Activated CD8-positive, alpha-beta memory T cell treated with anti-CD3 and anti-CD28 coated beads, Interleukin-2, amount 10 ng/mL, durations not matched to agents 7 days and 5 days (primary cell): Measurements from ENCODE around the gene KIAA1958. TPM values are rescaled to one million over a fixed set of nuclear protein-coding genes. Genes with fewer than 3 reads are reported as not detected.

ENCODE experiments used
- ATAC-seq: fragments of 150-1000 bp; cut with Tn5 transposase; one replicate; pipeline ENCODE4 v1.10.0; 2021; ENCODE audit warnings: moderate library complexity
- CTCF ChIA-PET: fragments of 350-600 bp; sonication (Branson Sonifier 250); formaldehyde crosslinking; loops from one replicate; lab custom pipeline; 2021; ENCODE audit warnings: antibody characterized with exemption; lab: Charles Lee
- DNase-seq: peaks from one replicate; pipeline ENCODE4 v3.0.0-alpha.2; 2020
- H3K27ac Mint-ChIP-seq: one replicate; pipeline ENCODE4 v1.8.0; 2021; ENCODE audit warnings: mild to moderate bottlenecking, mixed read lengths
- H3K27me3 Mint-ChIP-seq: one replicate; pipeline ENCODE4 v1.8.0; 2021; ENCODE audit warnings: mixed read lengths
- H3K36me3 Mint-ChIP-seq: one replicate; pipeline ENCODE4 v1.8.0; 2021; ENCODE audit warnings: mild to moderate bottlenecking, mixed read lengths
- H3K4me1 Mint-ChIP-seq: one replicate; pipeline ENCODE4 v1.8.0; 2021; ENCODE audit warnings: mixed read lengths
- H3K4me3 Mint-ChIP-seq: one replicate; pipeline ENCODE4 v1.8.0; 2021; ENCODE audit warnings: mild to moderate bottlenecking, moderate library complexity, mixed read lengths
- H3K9me3 Mint-ChIP-seq: one replicate; pipeline ENCODE4 v1.8.0; 2022; ENCODE audit warnings: low read depth, mixed read lengths
- total RNA-seq, 2 experiments: library from RNA; stranded (reverse); gene quantifications; one replicate each; pipeline ENCODE4 v1.2.3, GENCODE V29; 2021

The KIAA1958 gene, protein sequence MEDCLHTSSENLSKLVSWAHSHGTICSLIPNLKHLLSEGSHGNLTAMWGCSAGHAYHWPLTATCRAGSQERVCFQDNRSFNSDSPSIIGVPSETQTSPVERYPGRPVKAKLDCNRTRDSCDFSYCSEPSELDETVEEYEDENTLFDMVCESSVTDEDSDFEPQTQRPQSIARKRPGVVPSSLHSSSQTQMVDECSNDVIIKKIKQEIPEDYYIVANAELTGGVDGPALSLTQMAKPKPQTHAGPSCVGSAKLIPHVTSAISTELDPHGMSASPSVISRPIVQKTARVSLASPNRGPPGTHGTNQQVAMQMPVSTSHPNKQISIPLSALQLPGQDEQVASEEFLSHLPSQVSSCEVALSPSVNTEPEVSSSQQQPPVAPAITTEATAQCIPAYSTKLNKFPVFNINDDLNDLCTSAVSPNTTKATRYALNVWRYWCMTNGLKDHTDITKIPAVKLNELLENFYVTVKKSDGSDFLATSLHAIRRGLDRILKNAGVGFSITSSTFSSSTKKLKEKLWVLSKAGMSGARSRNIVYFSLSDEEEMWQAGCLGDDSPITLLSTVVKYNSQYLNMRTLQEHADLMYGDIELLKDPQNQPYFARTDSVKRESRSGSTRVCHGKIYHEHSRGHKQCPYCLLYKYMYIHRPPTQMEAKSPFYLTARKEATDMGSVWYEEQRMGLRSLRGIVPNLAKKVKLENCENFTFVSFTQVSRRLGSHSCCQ
- total RNA-seq = 10 to 100 TPM in 1 of 2 experiments, 1 to 10 TPM in 1; 7.1 to 11.6 TPM

DNA sequence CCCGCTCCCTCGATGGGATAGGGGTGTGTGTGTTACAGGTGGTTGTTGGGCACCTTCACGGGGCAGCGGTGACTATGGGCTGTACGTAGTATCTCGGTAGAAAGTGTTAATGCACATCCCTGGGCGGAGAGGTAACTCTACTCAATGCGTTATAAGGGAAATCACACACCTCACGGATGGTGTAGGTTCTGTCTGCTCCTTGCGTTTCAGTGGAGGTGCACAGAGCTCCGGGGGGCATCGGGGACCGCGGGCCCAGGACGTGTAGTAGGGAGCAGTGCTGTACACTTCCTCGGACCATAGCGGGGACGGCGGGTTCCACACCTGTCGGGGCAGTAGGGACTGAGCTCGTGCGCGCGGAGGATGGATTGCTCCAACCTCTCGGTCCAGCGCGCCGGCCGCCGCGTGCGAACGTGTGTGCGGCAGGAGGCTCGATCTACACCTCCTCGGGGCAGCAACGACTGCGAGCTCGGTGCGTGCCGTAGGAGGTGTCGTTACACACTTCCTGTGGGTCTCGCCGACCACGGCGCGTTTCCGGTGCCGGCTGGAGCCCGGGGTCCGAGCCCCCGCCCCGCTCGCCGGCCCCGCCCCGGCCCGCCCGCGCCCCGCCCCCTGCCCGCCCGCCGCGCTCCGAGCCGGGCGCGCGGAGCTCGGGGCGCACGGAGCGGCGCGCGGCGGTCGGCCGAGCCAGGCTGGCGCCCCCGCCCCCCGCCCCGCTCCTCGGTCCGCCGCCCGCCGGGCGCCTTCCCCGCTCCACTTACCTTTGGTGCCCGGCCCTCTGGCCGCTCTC, at the start of gene KIAA1958:
KIAA1958 (plus strand) TSS at position 607 of the 787 bp plus-strand sequence. CDS start 87,254 bp downstream, outside the sequence.
- Mint-ChIP-seq H3K27me3 (no peaks in the 10 kb centered on the region), H3K4me1 (peaks cover 30% of the 10 kb centered on the region), H3K36me3 (peaks cover 10% of the 10 kb centered on the region), H3K9me3 (no peaks in the 10 kb centered on the region), H3K27ac (peak within 1 kb of the TSS; percentile 90), H3K4me3 (peak within 1 kb of the TSS; percentile 95)
- ATAC-seq = peak; percentile 96
- CTCF ChIA-PET = interaction anchor here (1.0 to 2.7 kb wide), 4 partner anchors 10 to 232 kb away, joined by 4 to 11 read pairs (median 6); partner anchors contain the start of genes HSDL2 and INIP
- DNase-seq = peak; percentile 94

DNA sequence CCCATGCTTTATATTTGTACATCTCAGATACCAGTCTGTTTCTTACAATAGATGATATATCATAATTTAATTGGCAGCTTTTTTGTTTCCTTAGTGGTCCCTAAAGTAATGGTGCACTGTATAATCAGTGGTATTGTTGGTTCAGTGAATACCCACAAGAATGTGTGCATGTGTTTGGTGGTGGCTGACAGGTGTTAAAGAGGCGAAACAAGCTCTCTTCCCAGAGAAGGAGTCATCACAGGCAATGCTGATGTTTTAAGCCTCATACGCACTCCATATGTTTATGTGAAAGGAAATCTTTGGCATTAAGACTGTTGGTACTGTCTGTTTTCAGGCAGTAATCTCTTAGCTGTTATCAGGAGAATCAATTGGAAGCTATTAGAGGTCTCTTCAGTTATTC, 49.2 kb upstream of the KIAA1958 start:
- ATAC-seq (no peak), DNase-seq (no peak)
- Mint-ChIP-seq H3K36me3 (peaks cover 7% of the 10 kb centered on the region), H3K4me1 (no peaks in the 10 kb centered on the region), H3K4me3 (no peak overlapping the region), H3K27ac (no peak overlapping the region), H3K9me3 (no peaks in the 10 kb centered on the region), H3K27me3 (no peaks in the 10 kb centered on the region)
- CTCF ChIA-PET = interaction anchor here (0.8 kb wide), 1 partner anchor 355 kb away, joined by 3 read pairs; no protein-coding TSS in a partner anchor

DNA sequence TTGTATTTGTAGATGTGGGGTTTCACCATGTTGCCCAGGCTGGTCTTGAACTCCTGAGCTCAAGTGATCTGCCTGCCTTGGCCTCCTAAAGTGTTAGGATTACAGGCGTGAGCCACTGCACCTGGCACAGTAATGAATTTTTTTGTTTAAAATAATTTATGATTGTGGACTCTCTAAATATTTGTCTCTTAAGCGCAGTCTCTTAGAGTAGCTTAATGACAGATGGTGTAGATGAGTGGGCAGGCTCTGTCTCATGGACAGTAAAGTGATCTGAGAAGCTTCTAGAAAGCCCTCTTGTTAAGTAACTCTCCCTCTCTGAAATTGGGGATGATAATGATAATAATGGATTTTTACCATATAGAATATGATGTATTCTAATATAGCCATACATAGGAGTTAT, 47.5 kb upstream of the KIAA1958 start:
- ATAC-seq (no peak), DNase-seq (no peak)
- Mint-ChIP-seq H3K36me3 (peaks cover 4% of the 10 kb centered on the region), H3K27me3 (no peaks in the 10 kb centered on the region), H3K4me3 (no peak overlapping the region), H3K9me3 (no peaks in the 10 kb centered on the region), H3K27ac (no peak overlapping the region), H3K4me1 (no peaks in the 10 kb centered on the region)
- CTCF ChIA-PET = interaction anchor here (0.6 to 1.0 kb wide), 2 partner anchors 9 to 354 kb away, joined by 3 to 4 read pairs; no protein-coding TSS in a partner anchor

DNA sequence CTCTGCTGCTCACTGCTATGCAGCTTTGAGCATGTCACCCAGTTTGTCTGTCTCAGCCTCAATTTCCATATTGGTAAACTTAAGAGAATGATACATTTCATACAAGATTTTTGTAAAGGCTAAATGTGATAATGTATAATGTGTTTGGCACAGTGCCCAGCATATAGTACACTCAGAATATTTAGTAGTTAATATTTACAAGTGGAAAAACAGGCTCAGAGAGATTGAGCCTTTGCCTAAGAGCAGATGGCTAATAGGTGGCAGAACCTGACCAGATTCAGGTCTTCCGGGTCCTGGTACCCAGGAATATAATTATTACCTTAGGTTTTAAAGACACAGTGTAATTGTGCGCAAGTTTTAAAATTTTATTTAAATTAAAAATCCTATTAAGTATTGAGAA, 46.8 kb upstream of the KIAA1958 start:
- CTCF ChIA-PET = interaction anchor here (0.6 kb wide), 1 partner anchor 9 kb away, joined by 4 read pairs; no protein-coding TSS in a partner anchor
- Mint-ChIP-seq H3K4me1 (no peaks in the 10 kb centered on the region), H3K36me3 (peaks cover 4% of the 10 kb centered on the region), H3K4me3 (no peak overlapping the region), H3K27me3 (no peaks in the 10 kb centered on the region), H3K27ac (no peak overlapping the region), H3K9me3 (no peaks in the 10 kb centered on the region)
- DNase-seq = no peak
- ATAC-seq = no peak

DNA sequence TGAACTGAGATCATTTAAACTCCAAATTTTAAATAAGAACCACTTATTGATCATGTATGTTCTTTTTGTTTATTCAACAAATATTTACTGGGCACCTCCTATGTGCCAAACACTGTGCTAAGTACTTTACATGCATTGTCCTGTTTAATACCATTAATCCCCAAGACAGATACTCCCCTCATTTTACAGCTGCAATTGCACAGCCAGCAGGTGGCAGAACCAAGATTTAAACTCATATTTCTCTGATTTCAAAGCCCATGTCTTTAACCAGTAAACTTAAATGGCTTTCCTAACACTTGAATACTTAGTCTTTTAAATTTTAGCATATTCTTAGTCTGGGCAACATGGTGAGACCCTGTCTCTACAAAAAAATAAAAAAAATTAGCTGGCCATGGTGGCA, 43.4 kb upstream of the KIAA1958 start:
- Mint-ChIP-seq H3K9me3 (no peaks in the 10 kb centered on the region), H3K4me3 (no peak overlapping the region), H3K36me3 (peaks cover 4% of the 10 kb centered on the region), H3K27me3 (no peaks in the 10 kb centered on the region), H3K27ac (no peak overlapping the region), H3K4me1 (peaks cover 2% of the 10 kb centered on the region)
- ATAC-seq (peak; percentile 68), DNase-seq (no peak)
- CTCF ChIA-PET = interaction anchor here (0.6 to 4.4 kb wide), 12 partner anchors 8 to 1096 kb away, joined by 3 to 25 read pairs (median 4); partner anchors contain the start of genes INIP and KIAA1958

DNA sequence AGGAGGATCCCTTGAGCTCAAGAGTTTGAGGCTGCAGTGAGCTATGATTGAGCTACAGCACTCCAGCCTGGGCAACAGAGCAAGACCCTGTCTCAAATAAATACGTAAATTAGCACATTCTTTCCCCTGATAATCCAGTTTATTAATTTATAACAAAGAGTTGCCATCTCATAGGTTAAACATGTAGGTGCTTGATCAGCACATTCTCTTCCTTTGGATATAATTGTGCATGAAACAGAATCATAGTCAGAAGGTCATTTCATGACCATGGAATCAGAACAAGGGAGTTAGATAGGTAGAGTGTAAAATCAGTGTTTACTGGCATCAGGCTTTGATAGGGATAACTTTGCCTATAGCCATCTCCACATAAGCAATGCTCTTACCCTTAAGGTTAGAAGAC, 43.0 kb upstream of the KIAA1958 start:
- H3K4me3 Mint-ChIP-seq = no peak overlapping the region
- CTCF ChIA-PET = interaction anchor here (0.6 to 4.4 kb wide), 14 partner anchors 9 to 1097 kb away, joined by 3 to 25 read pairs (median 3); partner anchors contain the start of genes HSDL2, INIP and KIAA1958
- ATAC-seq = no peak
- H3K4me1 Mint-ChIP-seq = peaks cover 2% of the 10 kb centered on the region
- H3K27me3 Mint-ChIP-seq = no peaks in the 10 kb centered on the region
- no peak overlapping the region for H3K27ac Mint-ChIP-seq
- H3K9me3 Mint-ChIP-seq = no peaks in the 10 kb centered on the region
- no peak for DNase-seq
- H3K36me3 Mint-ChIP-seq = peaks cover 4% of the 10 kb centered on the region

DNA sequence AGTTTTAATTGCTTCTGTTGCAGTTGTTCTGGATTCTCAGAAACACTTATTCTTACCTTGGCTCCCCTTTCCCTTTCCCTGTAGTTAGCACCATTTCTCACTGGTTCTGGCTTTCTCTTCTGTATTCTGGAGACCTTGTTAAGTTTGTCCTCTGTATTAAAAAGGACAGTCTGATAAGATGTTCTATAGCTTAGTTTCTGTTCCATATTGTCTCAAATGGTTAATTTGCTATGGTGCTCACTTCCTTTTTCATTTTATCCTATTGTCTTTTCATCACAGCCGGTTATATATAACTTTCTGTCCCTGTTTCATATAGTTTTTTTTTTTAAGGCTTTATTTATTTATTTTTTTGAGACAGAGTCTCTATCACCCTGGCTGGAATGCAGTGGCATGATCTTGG, 41.4 kb upstream of the KIAA1958 start:
- DNase-seq = no peak
- Mint-ChIP-seq H3K9me3 (no peaks in the 10 kb centered on the region), H3K4me1 (peaks cover 2% of the 10 kb centered on the region), H3K36me3 (peaks cover 4% of the 10 kb centered on the region), H3K27me3 (no peaks in the 10 kb centered on the region), H3K27ac (no peak overlapping the region), H3K4me3 (no peak overlapping the region)
- CTCF ChIA-PET = interaction anchor here (0.6 to 4.4 kb wide), 5 partner anchors 40 to 348 kb away, joined by 3 to 25 read pairs (median 4); partner anchors contain the start of gene INIP
- ATAC-seq = no peak

DNA sequence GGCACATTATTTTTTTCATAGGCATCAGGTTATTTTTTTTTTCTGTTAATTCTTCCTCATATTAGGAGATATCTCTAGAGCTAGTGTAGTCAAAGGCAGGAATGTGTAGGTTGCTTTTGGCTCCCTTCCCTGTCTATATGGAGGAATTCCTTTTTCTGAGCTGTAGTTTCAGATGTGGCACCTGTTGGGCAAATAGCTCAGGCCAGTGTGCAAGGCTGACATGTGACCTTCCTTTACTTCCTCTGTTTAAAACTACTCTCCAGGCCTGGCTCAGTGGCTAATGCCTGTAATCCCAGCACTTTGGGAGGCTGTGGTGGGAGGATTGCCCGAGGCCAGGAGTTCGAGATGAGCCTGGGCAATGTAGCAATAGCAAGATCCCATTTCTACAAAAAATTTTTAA, 40.5 kb upstream of the KIAA1958 start:
- CTCF ChIA-PET = interaction anchor here (1.3 to 4.4 kb wide), 3 partner anchors 271 to 374 kb away, joined by 3 to 25 read pairs (median 4); partner anchors contain the start of gene INIP
- no peaks in the 10 kb centered on the region for H3K9me3 Mint-ChIP-seq
- peaks cover 4% of the 10 kb centered on the region for H3K4me1 Mint-ChIP-seq
- H3K36me3 Mint-ChIP-seq = peaks cover 2% of the 10 kb centered on the region
- no peak for ATAC-seq
- no peak overlapping the region for H3K4me3 Mint-ChIP-seq
- no peaks in the 10 kb centered on the region for H3K27me3 Mint-ChIP-seq
- no peak for DNase-seq
- H3K27ac Mint-ChIP-seq = no peak overlapping the region

DNA sequence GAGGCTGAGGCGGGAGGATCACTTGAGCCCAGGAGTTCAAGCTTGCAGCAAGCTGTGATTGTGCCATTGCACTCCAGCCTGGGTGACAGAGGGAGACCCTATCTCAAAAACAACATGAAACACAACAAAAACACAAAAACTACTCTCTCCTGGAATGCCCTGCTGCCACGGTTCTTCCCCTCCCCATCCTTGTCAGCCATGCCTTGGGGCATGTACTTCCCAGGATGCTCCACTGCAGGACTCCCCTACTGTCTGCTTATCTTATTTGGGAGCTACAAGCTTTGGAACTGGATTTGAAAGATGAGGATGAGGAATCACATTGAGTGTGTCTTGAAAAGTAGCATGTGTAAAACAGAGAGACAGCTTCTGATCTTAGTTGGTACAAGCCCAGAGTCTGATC, 40.1 kb upstream of the KIAA1958 start:
- no peak overlapping the region for H3K4me3 Mint-ChIP-seq
- H3K27ac Mint-ChIP-seq = no peak overlapping the region
- no peaks in the 10 kb centered on the region for H3K36me3 Mint-ChIP-seq
- H3K4me1 Mint-ChIP-seq = peaks cover 8% of the 10 kb centered on the region
- H3K9me3 Mint-ChIP-seq = no peaks in the 10 kb centered on the region
- no peaks in the 10 kb centered on the region for H3K27me3 Mint-ChIP-seq
- DNase-seq (no peak), ATAC-seq (no peak)
- CTCF ChIA-PET = interaction anchor here (1.3 to 4.4 kb wide), 2 partner anchors 271 to 373 kb away, joined by 3 to 25 read pairs; partner anchors contain the start of gene INIP

DNA sequence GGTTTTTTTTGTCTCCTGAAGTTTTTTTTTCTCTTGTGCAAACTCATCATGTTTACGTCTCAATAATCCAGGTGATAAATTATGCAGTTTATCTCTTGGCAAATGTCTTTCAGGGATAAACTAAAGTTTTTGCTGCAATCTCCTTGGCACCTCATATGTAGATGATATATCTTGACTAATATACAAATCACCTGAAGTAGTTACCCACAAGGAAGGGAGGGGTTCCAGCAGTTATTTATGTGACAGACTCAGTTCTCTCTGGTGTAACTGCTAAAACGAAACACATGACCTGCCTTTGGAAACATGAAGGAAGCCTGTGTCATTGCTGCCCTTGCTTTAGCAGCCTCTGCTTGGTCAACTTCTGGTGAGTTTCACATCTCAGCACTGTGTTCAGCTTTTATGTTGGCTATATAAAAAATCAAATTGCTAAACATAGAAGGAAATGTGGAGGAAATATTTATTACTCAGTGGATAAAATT, 39.3 kb upstream of the KIAA1958 start:
- DNase-seq (no peak), ATAC-seq (no peak)
- CTCF ChIA-PET = no interaction called here
- H3K9me3 Mint-ChIP-seq = no peaks in the 10 kb centered on the region
- no peak overlapping the region for H3K4me3 Mint-ChIP-seq
- peaks cover 8% of the 10 kb centered on the region for H3K4me1 Mint-ChIP-seq
- no peaks in the 10 kb centered on the region for H3K27me3 Mint-ChIP-seq
- H3K36me3 Mint-ChIP-seq = no peaks in the 10 kb centered on the region
- H3K27ac Mint-ChIP-seq = no peak overlapping the region

DNA sequence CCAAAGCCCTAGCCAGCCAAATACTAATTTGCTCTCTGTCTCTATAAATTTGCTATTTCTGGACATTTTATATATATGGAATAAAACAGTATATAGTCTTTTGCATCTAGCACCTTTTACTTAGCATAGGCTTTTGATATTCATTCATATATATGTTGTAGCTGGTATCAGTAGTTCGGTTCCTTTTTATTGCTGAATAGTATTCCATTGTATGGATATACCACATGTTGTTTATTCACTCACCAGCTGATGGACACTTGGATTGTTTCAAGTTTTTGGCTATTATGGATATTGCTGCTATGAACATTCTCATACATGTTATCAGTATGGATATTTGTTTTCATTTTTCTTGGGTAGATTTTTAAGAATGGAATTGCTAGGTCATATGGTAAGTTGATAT, 23.8 kb upstream of the KIAA1958 start:
- no peak overlapping the region for H3K27ac Mint-ChIP-seq
- H3K27me3 Mint-ChIP-seq = no peaks in the 10 kb centered on the region
- ATAC-seq = no peak
- no peak overlapping the region for H3K4me3 Mint-ChIP-seq
- peaks cover 23% of the 10 kb centered on the region for H3K36me3 Mint-ChIP-seq
- no peaks in the 10 kb centered on the region for H3K4me1 Mint-ChIP-seq
- no peak for DNase-seq
- CTCF ChIA-PET = no interaction called here
- no peaks in the 10 kb centered on the region for H3K9me3 Mint-ChIP-seq

DNA sequence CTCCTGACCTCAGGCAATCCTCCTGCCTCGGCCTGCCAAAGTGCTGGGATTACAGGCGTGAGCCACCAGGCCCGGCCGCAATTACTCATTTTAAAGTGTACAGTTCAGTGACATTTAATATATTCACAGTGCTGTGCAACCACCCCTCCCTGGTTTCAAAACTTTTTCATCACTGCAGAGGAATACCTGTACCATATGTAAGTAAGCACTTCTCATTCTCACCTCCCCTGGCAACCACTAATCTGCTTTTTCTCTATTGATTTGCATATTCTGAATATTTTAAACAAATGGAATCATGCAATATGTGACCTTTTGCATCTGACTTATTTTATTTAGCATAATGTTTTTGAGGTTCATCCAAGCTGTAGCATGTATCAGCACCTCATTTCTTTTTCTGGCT, 21.3 kb upstream of the KIAA1958 start:
- CTCF ChIA-PET = no interaction called here
- ATAC-seq (no peak), DNase-seq (no peak)
- Mint-ChIP-seq H3K4me3 (no peak overlapping the region), H3K4me1 (no peaks in the 10 kb centered on the region), H3K27ac (no peak overlapping the region), H3K36me3 (peaks cover 16% of the 10 kb centered on the region), H3K9me3 (no peaks in the 10 kb centered on the region), H3K27me3 (no peaks in the 10 kb centered on the region)
